Measurements from ENCODE around the gene ZNF343.

- TF ChIP-seq POLR2A (IDR thresholded peaks at IDR 0.05; ENCODE audit: low read depth, low read length) (peak; percentile 98), MAX (IDR thresholded peaks at IDR 0.05; ENCODE audit: insufficient read depth, insufficient read length) (no peak)
Observed at GRCh38 chr20:2470423-2471193, 38.1 kb downstream of the ZNF343 start, which contains the start of gene SNRPB.
